ENCODE results near the gene ZNF735.

Gene ZNF735

GRCh38 chr7:64183827-64184372, 23.1 kb upstream of the ZNF735 start:
- Histone ChIP-seq H2AFZ (ENCODE audit: insufficient read depth, low read length, poor library complexity) (no peak overlapping the region), H3K9ac (ENCODE audit: low read length) (no peak overlapping the region), H2BK120ac (ENCODE audit: insufficient read depth, low read length, poor library complexity) (no peak overlapping the region), H4K91ac (ENCODE audit: low read depth, low read length) (no peak overlapping the region), H3K27me3 (ENCODE audit: insufficient read depth, low read length) (no peaks in the 10 kb centered on the region), H3K4me1 (ENCODE audit: control insufficient read depth in 1 of 2, insufficient read depth in 2 of 2, low read length in 2 of 2) (no peaks in the 10 kb centered on the region), H3K4me2 (ENCODE audit: low read length) (no peak overlapping the region), H2AK5ac (ENCODE audit: low read length) (no peak overlapping the region), H3K23ac (ENCODE audit: low read length) (no peak overlapping the region), H2BK12ac (ENCODE audit: low read length) (no peak overlapping the region), H3K18ac (ENCODE audit: low read length) (no peak overlapping the region), H3K14ac (ENCODE audit: low read length) (no peak overlapping the region), H3K4ac (ENCODE audit: low read depth, low read length) (no peak overlapping the region), H3K79me1 (ENCODE audit: low read length) (no peaks in the 10 kb centered on the region), H3K4me3 (ENCODE audit: low read depth, low read length) (no peak overlapping the region), H3K36me3 (ENCODE audit: control insufficient read depth in 1 of 2, insufficient read depth in 2 of 2, low read length in 2 of 2) (no peaks in the 10 kb centered on the region), H3K79me2 (ENCODE audit: control insufficient read depth, insufficient read depth, low read length, poor library complexity) (no peaks in the 10 kb centered on the region), H3K27ac (ENCODE audit: low read depth, low read length) (no peak overlapping the region), H3K9me3 (ENCODE audit: insufficient read depth, low read depth, low read length) (peaks cover 48% of the 10 kb centered on the region), H4K12ac (ENCODE audit: low read depth, low read length) (no peak overlapping the region), H4K8ac (ENCODE audit: low read depth, low read length) (no peak overlapping the region), H2BK5ac (ENCODE audit: low read depth, low read length, poor library complexity) (no peak overlapping the region)
- no peak for DNase-seq
- WGBS (ENCODE audit: extremely low coverage, insufficient coverage, insufficient read length), result no CpG with 5 or more reads among the region's 13 CpGs

- no peak overlapping the region for H3K4me2 ChIP-seq (ENCODE audit: low read length)
- no peak overlapping the region for H3K4ac ChIP-seq (ENCODE audit: low read depth, low read length)
- no peak overlapping the region for H2BK12ac ChIP-seq (ENCODE audit: low read length)
- no peak overlapping the region for H4K91ac ChIP-seq (ENCODE audit: low read depth, low read length)
- no peak overlapping the region for H4K12ac ChIP-seq (ENCODE audit: low read depth, low read length)
- no peak overlapping the region for H3K18ac ChIP-seq (ENCODE audit: low read length)
- H3K23ac ChIP-seq (ENCODE audit: low read length), result no peak overlapping the region
- H3K9me3 ChIP-seq (ENCODE audit: insufficient read depth, low read depth, low read length), result peaks cover 47% of the 10 kb centered on the region
- no peaks in the 10 kb centered on the region for H3K4me1 ChIP-seq (ENCODE audit: control insufficient read depth in 1 of 2, insufficient read depth in 2 of 2, low read length in 2 of 2)
- no peak overlapping the region for H4K8ac ChIP-seq (ENCODE audit: low read depth, low read length)
- no peaks in the 10 kb centered on the region for H3K79me1 ChIP-seq (ENCODE audit: low read length)
- H2BK5ac ChIP-seq (ENCODE audit: low read depth, low read length, poor library complexity), result no peak overlapping the region
- no peak overlapping the region for H3K27ac ChIP-seq (ENCODE audit: low read depth, low read length)
- no peak overlapping the region for H3K9ac ChIP-seq (ENCODE audit: low read length)
- H2BK120ac ChIP-seq (ENCODE audit: insufficient read depth, low read length, poor library complexity), result no peak overlapping the region
- H2AK5ac ChIP-seq (ENCODE audit: low read length), result no peak overlapping the region
- H2AFZ ChIP-seq (ENCODE audit: insufficient read depth, low read length, poor library complexity), result no peak overlapping the region
- no CpG with 5 or more reads among the region's 12 CpGs for WGBS (ENCODE audit: extremely low coverage, insufficient coverage, insufficient read length)
- DNase-seq, result no peak
- no peak overlapping the region for H3K14ac ChIP-seq (ENCODE audit: low read length)
- no peaks in the 10 kb centered on the region for H3K36me3 ChIP-seq (ENCODE audit: control insufficient read depth in 1 of 2, insufficient read depth in 2 of 2, low read length in 2 of 2)
- H3K79me2 ChIP-seq (ENCODE audit: control insufficient read depth, insufficient read depth, low read length, poor library complexity), result no peaks in the 10 kb centered on the region
- H3K4me3 ChIP-seq (ENCODE audit: low read depth, low read length), result no peak overlapping the region
- no peaks in the 10 kb centered on the region for H3K27me3 ChIP-seq (ENCODE audit: insufficient read depth, low read length)
These were observed 22.6 kb upstream of the ZNF735 start for GRCh38 chr7:64184376-64184775.

GRCh38 chr7:64187408-64187807, 19.6 kb upstream of the ZNF735 start:
- Histone ChIP-seq H3K4me1 (ENCODE audit: control insufficient read depth in 1 of 2, insufficient read depth in 2 of 2, low read length in 2 of 2) (no peaks in the 10 kb centered on the region), H2AK5ac (ENCODE audit: low read length) (no peak overlapping the region), H2AFZ (ENCODE audit: insufficient read depth, low read length, poor library complexity) (no peak overlapping the region)

GRCh38 chr7:64192148-64192704, 14.8 kb upstream of the ZNF735 start:
- no peak overlapping the region for H2AK5ac ChIP-seq (ENCODE audit: low read length)
- no peaks in the 10 kb centered on the region for H3K4me1 ChIP-seq (ENCODE audit: control insufficient read depth in 1 of 2, insufficient read depth in 2 of 2, low read length in 2 of 2)
- no peak for DNase-seq
- H2BK12ac ChIP-seq (ENCODE audit: low read length), result no peak overlapping the region
- WGBS (ENCODE audit: extremely low coverage, insufficient coverage, insufficient read length), result no CpG with 5 or more reads among the region's 24 CpGs
- H3K18ac ChIP-seq (ENCODE audit: low read length), result no peak overlapping the region
- H3K4me3 ChIP-seq (ENCODE audit: low read depth, low read length), result no peak overlapping the region
- H3K9ac ChIP-seq (ENCODE audit: low read length), result no peak overlapping the region
- H2BK5ac ChIP-seq (ENCODE audit: low read depth, low read length, poor library complexity), result no peak overlapping the region
- no peaks in the 10 kb centered on the region for H3K79me2 ChIP-seq (ENCODE audit: control insufficient read depth, insufficient read depth, low read length, poor library complexity)
- H3K36me3 ChIP-seq (ENCODE audit: control insufficient read depth in 1 of 2, insufficient read depth in 2 of 2, low read length in 2 of 2), result no peaks in the 10 kb centered on the region
- H3K23ac ChIP-seq (ENCODE audit: low read length), result no peak overlapping the region
- H3K4ac ChIP-seq (ENCODE audit: low read depth, low read length), result no peak overlapping the region
- H3K27me3 ChIP-seq (ENCODE audit: insufficient read depth, low read length), result no peaks in the 10 kb centered on the region
- no peak overlapping the region for H2BK120ac ChIP-seq (ENCODE audit: insufficient read depth, low read length, poor library complexity)
- no peak overlapping the region for H4K91ac ChIP-seq (ENCODE audit: low read depth, low read length)
- no peak overlapping the region for H3K4me2 ChIP-seq (ENCODE audit: low read length)
- no peak overlapping the region for H4K12ac ChIP-seq (ENCODE audit: low read depth, low read length)
- H3K79me1 ChIP-seq (ENCODE audit: low read length), result no peaks in the 10 kb centered on the region
- H3K14ac ChIP-seq (ENCODE audit: low read length), result no peak overlapping the region
- H3K27ac ChIP-seq (ENCODE audit: low read depth, low read length), result no peak overlapping the region
- H2AFZ ChIP-seq (ENCODE audit: insufficient read depth, low read length, poor library complexity), result no peak overlapping the region
- no peak overlapping the region for H4K8ac ChIP-seq (ENCODE audit: low read depth, low read length)
- peaks cover 23% of the 10 kb centered on the region for H3K9me3 ChIP-seq (ENCODE audit: insufficient read depth, low read depth, low read length)

More at GRCh38 chr7:64187408-64187807, 19.6 kb upstream of the ZNF735 start:
- no peak overlapping the region for H3K14ac ChIP-seq (ENCODE audit: low read length)
- no peak overlapping the region for H3K27ac ChIP-seq (ENCODE audit: low read depth, low read length)
- no peak overlapping the region for H2BK120ac ChIP-seq (ENCODE audit: insufficient read depth, low read length, poor library complexity)
- no peak overlapping the region for H3K4me3 ChIP-seq (ENCODE audit: low read depth, low read length)
- no peak for DNase-seq
- H2BK5ac ChIP-seq (ENCODE audit: low read depth, low read length, poor library complexity), result no peak overlapping the region
- no peak overlapping the region for H3K18ac ChIP-seq (ENCODE audit: low read length)
- H2BK12ac ChIP-seq (ENCODE audit: low read length), result no peak overlapping the region
- H4K91ac ChIP-seq (ENCODE audit: low read depth, low read length), result no peak overlapping the region
- no peaks in the 10 kb centered on the region for H3K79me1 ChIP-seq (ENCODE audit: low read length)
- no peak overlapping the region for H4K12ac ChIP-seq (ENCODE audit: low read depth, low read length)
- H3K9ac ChIP-seq (ENCODE audit: low read length), result no peak overlapping the region
- no peaks in the 10 kb centered on the region for H3K27me3 ChIP-seq (ENCODE audit: insufficient read depth, low read length)
- H3K36me3 ChIP-seq (ENCODE audit: control insufficient read depth in 1 of 2, insufficient read depth in 2 of 2, low read length in 2 of 2), result no peaks in the 10 kb centered on the region
- H3K23ac ChIP-seq (ENCODE audit: low read length), result no peak overlapping the region
- WGBS (ENCODE audit: extremely low coverage, insufficient coverage, insufficient read length), result no CpG with 5 or more reads among the region's 3 CpGs
- peaks cover 41% of the 10 kb centered on the region for H3K9me3 ChIP-seq (ENCODE audit: insufficient read depth, low read depth, low read length)
- H3K4ac ChIP-seq (ENCODE audit: low read depth, low read length), result no peak overlapping the region
- no peak overlapping the region for H3K4me2 ChIP-seq (ENCODE audit: low read length)
- no peak overlapping the region for H4K8ac ChIP-seq (ENCODE audit: low read depth, low read length)
- H3K79me2 ChIP-seq (ENCODE audit: control insufficient read depth, insufficient read depth, low read length, poor library complexity), result no peaks in the 10 kb centered on the region
